LNCAP (cell line): ENCODE data around the gene RNF6.

Source experiments
- TF ChIP-seq, protein P1 (sequence below): fragments of 450-650 bp; IDR thresholded peaks from 2 replicates; pipeline ENCODE4 v1.5.1; 2017; ENCODE audit warnings: mild to moderate bottlenecking

Gene RNF6

DNA sequence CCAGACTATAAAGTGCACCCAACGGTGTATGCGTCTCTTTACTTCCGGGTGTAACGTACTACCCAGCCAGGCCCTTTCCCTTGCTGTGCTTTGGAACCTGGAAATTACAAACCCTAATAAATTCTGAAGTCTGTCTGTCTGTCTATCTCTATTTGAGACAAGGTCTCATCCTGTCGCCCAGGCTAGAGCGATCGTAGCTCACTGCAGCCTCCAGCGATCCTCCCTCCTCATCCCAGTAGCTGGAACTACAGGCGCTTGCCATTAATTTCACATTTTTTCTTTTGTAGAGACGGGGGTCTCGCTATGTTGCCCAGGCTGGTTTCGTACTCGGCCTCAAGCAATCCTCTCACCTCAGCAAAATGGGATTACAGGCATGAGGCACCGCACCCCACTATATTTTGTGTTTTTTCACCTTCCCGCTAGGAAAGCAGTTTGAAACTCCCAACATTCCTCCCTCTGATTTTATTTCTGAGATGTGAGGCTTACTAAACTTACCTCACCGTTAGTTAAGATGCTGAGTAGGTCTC is 469 bp upstream of the RNF6 start:
- TF ChIP-seq, protein P1, sequence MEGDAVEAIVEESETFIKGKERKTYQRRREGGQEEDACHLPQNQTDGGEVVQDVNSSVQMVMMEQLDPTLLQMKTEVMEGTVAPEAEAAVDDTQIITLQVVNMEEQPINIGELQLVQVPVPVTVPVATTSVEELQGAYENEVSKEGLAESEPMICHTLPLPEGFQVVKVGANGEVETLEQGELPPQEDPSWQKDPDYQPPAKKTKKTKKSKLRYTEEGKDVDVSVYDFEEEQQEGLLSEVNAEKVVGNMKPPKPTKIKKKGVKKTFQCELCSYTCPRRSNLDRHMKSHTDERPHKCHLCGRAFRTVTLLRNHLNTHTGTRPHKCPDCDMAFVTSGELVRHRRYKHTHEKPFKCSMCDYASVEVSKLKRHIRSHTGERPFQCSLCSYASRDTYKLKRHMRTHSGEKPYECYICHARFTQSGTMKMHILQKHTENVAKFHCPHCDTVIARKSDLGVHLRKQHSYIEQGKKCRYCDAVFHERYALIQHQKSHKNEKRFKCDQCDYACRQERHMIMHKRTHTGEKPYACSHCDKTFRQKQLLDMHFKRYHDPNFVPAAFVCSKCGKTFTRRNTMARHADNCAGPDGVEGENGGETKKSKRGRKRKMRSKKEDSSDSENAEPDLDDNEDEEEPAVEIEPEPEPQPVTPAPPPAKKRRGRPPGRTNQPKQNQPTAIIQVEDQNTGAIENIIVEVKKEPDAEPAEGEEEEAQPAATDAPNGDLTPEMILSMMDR, result no peak

DNA sequence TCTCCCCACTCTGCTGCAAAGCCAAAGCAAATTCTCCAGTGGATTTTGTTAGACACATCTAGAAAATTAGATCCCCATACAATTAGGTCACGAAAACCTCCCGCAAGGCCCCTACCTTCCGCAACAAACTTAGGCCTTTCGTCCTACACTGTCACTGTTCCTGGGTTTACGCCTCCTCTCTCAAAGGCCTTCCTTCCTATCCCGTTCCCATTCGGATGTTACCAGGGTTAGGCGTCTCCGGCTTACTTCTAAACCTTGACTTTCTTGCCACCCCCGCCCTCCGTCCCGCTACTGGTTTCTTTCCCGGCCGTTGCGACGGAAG is 754 bp downstream of the RNF6 start:
- TF ChIP-seq, protein P1, result no peak

DNA sequence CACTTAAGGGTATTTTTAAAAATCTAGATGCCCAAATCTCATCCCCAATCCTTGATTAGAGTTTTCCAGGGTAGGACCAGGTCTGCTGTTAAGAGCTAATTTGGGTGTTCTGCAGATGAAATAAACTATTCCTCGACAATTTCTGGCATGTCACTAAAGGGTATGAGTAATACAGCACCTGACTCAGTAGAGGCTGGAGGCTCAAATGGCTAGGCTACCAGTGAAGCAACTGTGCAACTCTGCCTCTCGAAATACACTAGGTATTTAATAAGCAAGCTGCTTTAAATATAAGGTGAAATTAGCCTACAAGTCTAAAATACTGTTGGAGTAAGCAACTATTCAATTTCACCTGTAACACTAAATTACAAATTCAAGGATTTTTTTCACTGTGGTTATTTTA is 1.5 kb downstream of the RNF6 start:
- TF ChIP-seq, protein P1, result no peak

DNA sequence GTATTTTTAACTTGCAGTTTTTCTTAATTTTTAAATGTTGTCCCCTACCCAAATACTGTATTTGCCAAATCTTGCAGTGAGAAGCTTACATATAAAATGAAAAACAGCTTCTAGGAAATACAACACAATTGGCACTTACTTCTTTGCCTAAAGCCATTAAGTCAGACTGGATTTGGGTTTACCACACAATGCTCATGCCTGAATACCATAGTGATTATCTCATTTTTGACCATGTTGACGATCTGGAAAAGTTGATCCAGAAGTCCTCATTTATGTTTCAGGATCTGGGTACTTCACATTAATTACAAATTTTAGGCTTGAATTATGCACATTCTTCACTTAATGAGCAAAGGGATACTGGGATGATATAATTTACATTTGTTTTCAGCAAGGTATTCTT is 2.4 kb downstream of the RNF6 start:
- TF ChIP-seq, protein P1, result no peak

DNA sequence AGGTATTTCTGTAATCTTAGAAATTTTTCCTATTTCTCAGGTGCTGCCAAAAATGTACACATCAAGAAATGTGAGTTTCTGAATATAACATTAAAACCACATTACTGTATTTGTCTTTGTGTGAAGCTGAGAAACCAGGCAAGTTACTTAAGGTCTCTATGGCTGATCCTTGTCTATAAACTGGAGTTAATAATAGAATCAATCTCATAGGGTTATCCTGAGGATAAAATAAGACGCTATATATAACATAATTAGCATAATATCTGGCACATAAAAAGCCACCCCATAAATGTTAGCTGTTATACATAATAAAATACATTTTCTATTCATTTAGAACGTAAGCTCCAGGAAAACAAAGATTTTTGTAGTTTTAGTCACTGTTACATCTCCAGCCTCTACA is 6.1 kb downstream of the RNF6 start:
- TF ChIP-seq, protein P1, result no peak

DNA sequence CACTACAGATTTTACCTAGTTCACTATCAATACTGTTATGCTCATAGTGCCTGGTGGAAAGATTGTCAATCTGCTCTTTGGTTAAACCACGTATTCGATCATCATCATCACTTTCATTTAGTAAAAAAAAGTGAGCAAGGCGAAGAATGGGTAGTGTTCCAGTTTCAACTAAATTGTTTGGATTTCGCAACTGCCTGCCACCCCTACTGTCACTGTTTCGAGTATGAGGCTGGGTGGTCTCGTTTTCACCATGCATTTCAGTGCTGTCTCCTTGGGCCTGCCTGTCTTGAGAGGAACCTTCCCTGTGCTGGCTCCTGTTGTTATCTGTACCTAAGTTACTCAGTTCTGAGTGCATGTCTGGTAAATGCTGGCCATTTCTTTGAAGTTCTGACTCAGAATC is 8.1 kb downstream of the RNF6 start:
- TF ChIP-seq, protein P1, result no peak

DNA sequence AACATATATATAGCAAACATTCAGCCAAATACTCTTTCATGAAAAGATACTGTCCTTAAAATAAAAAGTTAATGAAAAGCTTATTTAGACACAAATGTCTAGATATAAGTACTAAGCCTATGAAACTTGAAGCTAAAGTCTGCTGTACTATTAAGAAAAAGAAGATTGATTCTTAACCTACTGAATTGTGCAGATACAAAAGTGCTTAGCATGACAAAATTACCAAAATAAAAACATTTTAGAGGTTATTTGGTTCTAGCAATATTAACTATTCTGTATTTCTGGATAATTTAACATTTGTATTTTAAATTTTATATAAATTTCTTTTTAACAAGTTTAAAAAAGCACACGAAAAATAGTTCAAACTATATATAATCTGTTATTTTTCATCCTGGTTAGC is 8.8 kb downstream of the RNF6 start:
- TF ChIP-seq, protein P1, result no peak

DNA sequence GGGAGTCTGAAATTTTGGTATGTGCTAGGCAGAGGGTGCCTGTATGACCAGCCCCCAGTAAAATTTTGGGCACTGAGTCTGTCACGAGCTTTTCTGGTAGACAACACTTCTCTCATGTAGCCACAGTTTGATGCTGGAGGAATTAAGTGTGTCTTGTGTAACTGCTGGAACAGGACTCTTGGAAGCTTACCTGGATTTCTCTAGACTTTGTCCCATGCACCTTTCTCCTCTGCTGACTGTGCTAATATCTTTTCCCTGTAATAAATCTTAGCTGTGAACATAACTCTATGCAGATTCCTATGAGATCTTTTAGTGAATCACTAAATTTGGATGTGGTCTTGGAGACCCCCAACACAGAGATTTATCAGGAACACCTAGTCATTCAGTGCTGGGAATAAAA is 13.8 kb downstream of the RNF6 start:
- TF ChIP-seq, protein P1, result no peak
